Pancreas (tissue), 10 donors: ENCODE measurements around the gene NAV2. TPM values are rescaled to one million over a fixed set of nuclear protein-coding genes. Genes with fewer than 3 reads are reported as not detected.

Experiments
- ATAC-seq, 4 donors: fragments of 200-7000 bp; cut with Tn5 transposase; one replicate each; pipeline versions ENCODE4 v1.8.0 to v1.9.1; 2020; ENCODE audit warnings: mild to moderate bottlenecking in 4 of 4, moderate library complexity in 4 of 4
- DNase-seq, 6 donors: peaks; one replicate each; pipeline ENCODE4 v3.0.0-alpha.2; 2020
- FAIRE-seq: peaks from 2 replicates; lab custom pipeline; 2012; peaks lifted over from hg19 to GRCh38; lab: Jason Lieb, UNC
- H3K27ac ChIP-seq, 4 donors: fragments of 200-600 bp; sonication (generic); 1 replicate in 3 of 4; 2 replicates in 1 of 4; pipeline versions ENCODE4 v1.5.0 to v1.8.0; 2020
- H3K27me3 ChIP-seq, 4 donors: fragments of 200-600 bp; one replicate each; pipeline ENCODE4 v1.8.0; 2021
- H3K36me3 ChIP-seq, 3 donors: fragments of 200-600 bp; sonication (generic) in 1 of 3; one replicate each; pipeline versions ENCODE4 v1.5.0 to v1.8.0; 2020 to 2021
- H3K4me1 ChIP-seq, 3 donors: fragments of 200-600 bp; one replicate each; pipeline ENCODE4 v1.8.0; 2021
- H3K4me3 ChIP-seq, 4 donors: fragments of 200-600 bp; sonication (generic) in 2 of 4; one replicate each; pipeline versions ENCODE4 v1.5.0 to v1.8.0; 2020 to 2021
- H3K9me3 ChIP-seq, 4 donors: fragments of 200-600 bp; one replicate each; pipeline ENCODE4 v1.8.0; 2021
- WGBS, 2 donors: extraction: QIAGEN DNeasy Blood & Tissue Kit; methylation state at CpG; one replicate each; pipeline ENCODE4 v1.1.7; 2013; 5-methylcytosine and 5-hydroxymethylcytosine counted together
- intact Hi-C, 3 donors: fragments of 100-400 bp; cut with DNase I; formaldehyde crosslinking; loops; one replicate each; pipeline versions ENCODE4 v1.11.1 to v1.14.2; 2022
- polyA plus RNA-seq, 2 donors: library from polyadenylated mRNA; stranded (reverse); fragments of 200-250 nt; gene quantifications; one replicate each; pipeline ENCODE4 v1.2.3, GENCODE V29; 2013
- total RNA-seq, 6 donors: library from RNA; stranded (reverse); fragmentation: NEBNext Ultra II Directional in 4 of 6; extraction: Animal tissue kit (Norgen Biotek cat#: 25700) in 4 of 6; gene quantifications; one replicate each; pipeline versions ENCODE4 v1.2.1 to v1.2.4, GENCODE V29; 2021 to 2023
- TF ChIP-seq, protein P1 (sequence below), 4 donors: fragments of 200-600 bp; sonication (generic) in 3 of 4; IDR thresholded peaks; one replicate each; pipeline versions ENCODE4 v1.5.0 to v1.8.0; 2021; ENCODE audit warnings: antibody characterized with exemption in 4 of 4
- donor health status: healthy with polysubstance abuse.
- donor health status: DM: no; HTN: no; CAD: no; lungs with moderate emphysema.
- donor health status: DM: no; HTN: no; CAD: no.
- donor health status: control.
- donor health status: control.
- donor health status: Bipolar disorder and iron deficiency.
- donor health status: DM: yes; HTN: yes; CAD: no.
- donor health status: DM: no; HTN: no; CAD: no.
- donor health status: DM: no; HTN: no; CAD: no.
- donor health status: DM: yes; HTN: yes; CAD: no.

Gene NAV2
- total and polyA plus RNA-seq, 8 donors, result 5.8 to 26.9 (median 16.3) TPM

DNA sequence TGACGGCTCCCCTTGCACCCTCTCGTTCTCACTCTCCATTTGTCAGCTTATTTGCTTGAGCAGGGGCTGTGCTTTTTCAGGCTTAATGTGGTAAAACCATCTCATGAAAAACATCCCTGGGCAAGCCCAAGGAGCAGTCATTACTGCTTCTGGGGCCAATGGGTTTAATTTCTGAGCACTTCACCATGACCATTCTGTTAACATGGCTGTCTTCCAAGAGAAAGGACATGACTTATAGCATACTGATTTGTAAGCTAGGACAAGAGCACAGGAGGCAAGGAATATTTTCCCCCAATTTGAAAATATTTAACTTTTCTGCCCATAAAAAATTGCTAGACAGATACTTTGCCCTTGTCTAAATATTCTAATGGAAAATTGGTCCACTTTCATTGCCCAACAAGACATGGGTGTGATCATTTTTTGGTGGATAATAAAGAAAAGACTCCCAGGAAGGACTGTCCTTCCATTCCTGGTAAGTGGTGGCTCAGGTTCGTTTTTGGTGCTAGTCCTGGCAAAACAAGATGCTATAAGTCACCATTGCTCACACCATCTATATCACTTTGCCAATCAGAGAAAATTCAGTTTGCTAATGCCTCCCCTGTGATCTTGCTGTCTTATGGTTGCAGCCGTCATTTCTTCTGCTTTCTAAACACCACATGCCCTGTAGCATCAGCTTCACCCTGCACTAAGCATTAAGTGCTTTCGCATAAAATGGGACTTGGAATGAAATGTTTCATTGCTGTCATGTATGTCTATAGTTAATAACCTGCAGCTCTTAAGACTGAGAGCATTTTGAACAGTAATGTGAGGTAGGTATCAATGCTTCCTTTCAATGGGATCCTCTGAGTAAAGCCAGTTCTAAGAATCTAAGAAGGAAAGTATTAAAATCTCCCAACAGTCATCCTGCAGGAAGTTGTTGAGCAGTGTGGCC is 339.1 kb downstream of the NAV2 start:
- ATAC-seq, result no peak
- Histone ChIP-seq H3K9me3 (no peaks in the 10 kb centered on the region), H3K4me1 (no peaks in the 10 kb centered on the region), H3K27me3 (no peaks in the 10 kb centered on the region), H3K27ac (no peak overlapping the region), H3K36me3 (peaks cover 0 to 42% (median 12%) of the 10 kb centered on the region in 3 donors), H3K4me3 (no peak overlapping the region)
- TF ChIP-seq, protein P1, sequence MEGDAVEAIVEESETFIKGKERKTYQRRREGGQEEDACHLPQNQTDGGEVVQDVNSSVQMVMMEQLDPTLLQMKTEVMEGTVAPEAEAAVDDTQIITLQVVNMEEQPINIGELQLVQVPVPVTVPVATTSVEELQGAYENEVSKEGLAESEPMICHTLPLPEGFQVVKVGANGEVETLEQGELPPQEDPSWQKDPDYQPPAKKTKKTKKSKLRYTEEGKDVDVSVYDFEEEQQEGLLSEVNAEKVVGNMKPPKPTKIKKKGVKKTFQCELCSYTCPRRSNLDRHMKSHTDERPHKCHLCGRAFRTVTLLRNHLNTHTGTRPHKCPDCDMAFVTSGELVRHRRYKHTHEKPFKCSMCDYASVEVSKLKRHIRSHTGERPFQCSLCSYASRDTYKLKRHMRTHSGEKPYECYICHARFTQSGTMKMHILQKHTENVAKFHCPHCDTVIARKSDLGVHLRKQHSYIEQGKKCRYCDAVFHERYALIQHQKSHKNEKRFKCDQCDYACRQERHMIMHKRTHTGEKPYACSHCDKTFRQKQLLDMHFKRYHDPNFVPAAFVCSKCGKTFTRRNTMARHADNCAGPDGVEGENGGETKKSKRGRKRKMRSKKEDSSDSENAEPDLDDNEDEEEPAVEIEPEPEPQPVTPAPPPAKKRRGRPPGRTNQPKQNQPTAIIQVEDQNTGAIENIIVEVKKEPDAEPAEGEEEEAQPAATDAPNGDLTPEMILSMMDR (IDR thresholded peaks at IDR 0.05), result no peak
- intact Hi-C loops, result no loop called here
- 82 to 86% methylated on average over 5 of the region's 5 CpGs for WGBS, 2 donors
- no peak for FAIRE-seq
- no peak for DNase-seq

DNA sequence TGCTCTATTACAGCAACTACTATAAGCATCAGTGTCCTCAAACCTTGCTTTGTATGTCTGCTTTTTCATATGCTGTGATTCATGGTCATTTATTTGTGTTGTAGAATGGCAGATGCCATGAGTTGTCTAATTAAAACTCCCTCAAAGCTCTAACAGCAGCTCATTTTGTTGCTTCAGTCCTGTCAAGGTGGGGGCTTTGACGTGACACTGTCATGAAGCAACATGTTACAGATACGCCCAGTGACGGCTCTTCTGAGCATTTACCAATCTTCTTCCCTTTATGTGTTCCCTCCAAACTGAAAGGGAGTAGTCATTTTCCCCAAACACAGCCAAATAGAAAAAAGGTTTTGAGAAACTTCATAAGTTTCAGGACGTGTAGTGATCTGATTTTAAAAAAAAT is 340.9 kb downstream of the NAV2 start:
- Histone ChIP-seq H3K4me3 (no peak overlapping the region), H3K9me3 (no peaks in the 10 kb centered on the region), H3K27ac (no peak overlapping the region), H3K36me3 (peaks cover 0 to 57% (median 12%) of the 10 kb centered on the region in 3 donors), H3K27me3 (no peaks in the 10 kb centered on the region), H3K4me1 (no peaks in the 10 kb centered on the region)
- DNase-seq (no peak), FAIRE-seq (no peak), ATAC-seq (no peak)
- WGBS, 2 donors, result 88 to 90% methylated on average over 4 of the region's 4 CpGs
- TF ChIP-seq, protein P1 (IDR thresholded peaks at IDR 0.05), result no peak
- intact Hi-C loops, result no loop called here

- no peak for ATAC-seq
- WGBS, 2 donors, result 97% methylated on average over 1 of the region's 1 CpG
Observed at GRCh38 chr11:20054584-20054983, 341.9 kb downstream of the NAV2 start.

GRCh38 chr11:20055312-20055711 is 342.7 kb downstream of the NAV2 start:
- H3K4me1 ChIP-seq, result no peaks in the 10 kb centered on the region

More at GRCh38 chr11:20054584-20054983, 341.9 kb downstream of the NAV2 start:
- Histone ChIP-seq H3K36me3 (peaks cover 0 to 59% (median 12%) of the 10 kb centered on the region in 3 donors), H3K4me3 (no peak overlapping the region), H3K27ac (no peak overlapping the region), H3K27me3 (no peaks in the 10 kb centered on the region), H3K4me1 (no peaks in the 10 kb centered on the region), H3K9me3 (no peaks in the 10 kb centered on the region)
- TF ChIP-seq, protein P1 (IDR thresholded peaks at IDR 0.05), result no peak
- FAIRE-seq (no peak), DNase-seq (no peak)
- intact Hi-C loops, result no loop called here

More at GRCh38 chr11:20055312-20055711, 342.7 kb downstream of the NAV2 start:
- no peak overlapping the region for H3K27ac ChIP-seq
- peaks cover 0 to 55% (median 12%) of the 10 kb centered on the region in 3 donors for H3K36me3 ChIP-seq
- no peak for FAIRE-seq
- no peak for DNase-seq
- intact Hi-C loops, result no loop called here
- ATAC-seq, result no peak
- no peaks in the 10 kb centered on the region for H3K27me3 ChIP-seq
- no peaks in the 10 kb centered on the region for H3K9me3 ChIP-seq
- TF ChIP-seq, protein P1 (IDR thresholded peaks at IDR 0.05), result no peak
- 71 to 86% methylated on average over 2 of the region's 2 CpGs for WGBS, 2 donors
- H3K4me3 ChIP-seq, result no peak overlapping the region
